ENCODE results near the gene FOXJ2.
A peak's percentile ranks its signal among the peaks of the same experiment; 100 is the strongest.

FOXJ2 gene

GRCh38 chr12:8037947-8038346 is 5.4 kb downstream of the FOXJ2 start:
- Mint-ChIP-seq H3K27me3 (no peaks in the 10 kb centered on the region), H3K9me3 (no peaks in the 10 kb centered on the region), H3K4me3 (peak overlapping the region; percentile 60), H3K36me3 (ENCODE audit: low read depth) (peaks cover 20% of the 10 kb centered on the region), H3K27ac (no peak overlapping the region), H3K4me1 (peaks cover 63% of the 10 kb centered on the region)
- no peak for DNase-seq
- ATAC-seq = no peak

GRCh38 chr12:8038659-8039114 is 6.2 kb downstream of the FOXJ2 start:
- peak; percentile 28 for DNase-seq
- peak overlapping the region; percentile 1 for H3K27ac Mint-ChIP-seq

GRCh38 chr12:8040791-8041190 is 8.3 kb downstream of the FOXJ2 start:
- no peak for DNase-seq
- H3K36me3 Mint-ChIP-seq (ENCODE audit: low read depth) = peaks cover 26% of the 10 kb centered on the region

More at GRCh38 chr12:8038659-8039114, 6.2 kb downstream of the FOXJ2 start:
- peaks cover 20% of the 10 kb centered on the region for H3K36me3 Mint-ChIP-seq (ENCODE audit: low read depth)
- H3K27me3 Mint-ChIP-seq = no peaks in the 10 kb centered on the region
- H3K4me1 Mint-ChIP-seq = peaks cover 59% of the 10 kb centered on the region
- no peaks in the 10 kb centered on the region for H3K9me3 Mint-ChIP-seq
- peak overlapping the region; percentile 60 for H3K4me3 Mint-ChIP-seq
- ATAC-seq = peak; percentile 55

GRCh38 chr12:8045952-8046944 is 13.7 kb downstream of the FOXJ2 start:
- H3K27ac Mint-ChIP-seq = peak overlapping the region; percentile 49
- DNase-seq (peak; percentile 84), ATAC-seq (peak; percentile 52)
- peaks cover 50% of the 10 kb centered on the region for H3K36me3 Mint-ChIP-seq (ENCODE audit: low read depth)
- no peak overlapping the region for H3K4me3 Mint-ChIP-seq
- H3K9me3 Mint-ChIP-seq = no peaks in the 10 kb centered on the region
- no peaks in the 10 kb centered on the region for H3K27me3 Mint-ChIP-seq
- H3K4me1 Mint-ChIP-seq = peaks cover 16% of the 10 kb centered on the region

More at GRCh38 chr12:8040791-8041190, 8.3 kb downstream of the FOXJ2 start:
- no peaks in the 10 kb centered on the region for H3K27me3 Mint-ChIP-seq
- H3K9me3 Mint-ChIP-seq = no peaks in the 10 kb centered on the region
- no peak overlapping the region for H3K27ac Mint-ChIP-seq
- H3K4me3 Mint-ChIP-seq = no peak overlapping the region
- peaks cover 38% of the 10 kb centered on the region for H3K4me1 Mint-ChIP-seq
- ATAC-seq = no peak

GRCh38 chr12:8047842-8048241 is 15.3 kb downstream of the FOXJ2 start:
- Mint-ChIP-seq H3K27me3 (no peaks in the 10 kb centered on the region), H3K27ac (no peak overlapping the region), H3K4me3 (no peak overlapping the region), H3K36me3 (ENCODE audit: low read depth) (peaks cover 52% of the 10 kb centered on the region), H3K9me3 (no peaks in the 10 kb centered on the region), H3K4me1 (peaks cover 14% of the 10 kb centered on the region)
- DNase-seq = no peak
- no peak for ATAC-seq

GRCh38 chr12:8048906-8049305 is 16.4 kb downstream of the FOXJ2 start:
- Mint-ChIP-seq H3K27ac (no peak overlapping the region), H3K4me1 (peaks cover 14% of the 10 kb centered on the region), H3K27me3 (no peaks in the 10 kb centered on the region), H3K36me3 (ENCODE audit: low read depth) (peaks cover 56% of the 10 kb centered on the region), H3K9me3 (no peaks in the 10 kb centered on the region), H3K4me3 (no peak overlapping the region)
- peak; percentile 43 for ATAC-seq
- no peak for DNase-seq

- ATAC-seq (no peak), DNase-seq (no peak)
- Mint-ChIP-seq H3K36me3 (ENCODE audit: low read depth) (peaks cover 53% of the 10 kb centered on the region), H3K4me1 (peaks cover 14% of the 10 kb centered on the region), H3K4me3 (no peak overlapping the region), H3K27me3 (no peaks in the 10 kb centered on the region), H3K27ac (no peak overlapping the region), H3K9me3 (no peaks in the 10 kb centered on the region)
These were observed 18.2 kb downstream of the FOXJ2 start for GRCh38 chr12:8050600-8051250.

GRCh38 chr12:8052679-8053078 is 20.2 kb downstream of the FOXJ2 start:
- Mint-ChIP-seq H3K9me3 (no peaks in the 10 kb centered on the region), H3K27me3 (no peaks in the 10 kb centered on the region), H3K27ac (no peak overlapping the region), H3K36me3 (ENCODE audit: low read depth) (peaks cover 36% of the 10 kb centered on the region), H3K4me3 (no peak overlapping the region), H3K4me1 (peaks cover 17% of the 10 kb centered on the region)
- ATAC-seq = no peak
- DNase-seq = no peak

- no peak for DNase-seq
- Mint-ChIP-seq H3K9me3 (no peaks in the 10 kb centered on the region), H3K36me3 (ENCODE audit: low read depth) (peaks cover 20% of the 10 kb centered on the region), H3K27me3 (no peaks in the 10 kb centered on the region), H3K4me1 (peaks cover 17% of the 10 kb centered on the region), H3K27ac (no peak overlapping the region), H3K4me3 (no peak overlapping the region)
- no peak for ATAC-seq
These were observed 22.3 kb downstream of the FOXJ2 start for GRCh38 chr12:8054816-8055215.

GRCh38 chr12:8057306-8057705 is 24.8 kb downstream of the FOXJ2 start:
- Mint-ChIP-seq H3K36me3 (ENCODE audit: low read depth) (peaks cover 12% of the 10 kb centered on the region), H3K27ac (no peak overlapping the region), H3K9me3 (no peaks in the 10 kb centered on the region), H3K27me3 (no peaks in the 10 kb centered on the region), H3K4me3 (no peak overlapping the region), H3K4me1 (peaks cover 17% of the 10 kb centered on the region)
- DNase-seq (no peak), ATAC-seq (no peak)

- DNase-seq (no peak), ATAC-seq (peak; percentile 90)
- H3K9me3 Mint-ChIP-seq = no peaks in the 10 kb centered on the region
- no peak overlapping the region for H3K27ac Mint-ChIP-seq
- H3K4me1 Mint-ChIP-seq = peaks cover 17% of the 10 kb centered on the region
- H3K36me3 Mint-ChIP-seq (ENCODE audit: low read depth) = peaks cover 8% of the 10 kb centered on the region
- H3K27me3 Mint-ChIP-seq = no peaks in the 10 kb centered on the region
- H3K4me3 Mint-ChIP-seq = no peak overlapping the region
These were observed 25.3 kb downstream of the FOXJ2 start for GRCh38 chr12:8057839-8058238.

GRCh38 chr12:8058506-8058905 is 26.0 kb downstream of the FOXJ2 start:
- DNase-seq (no peak), ATAC-seq (no peak)
- H3K27me3 Mint-ChIP-seq = no peaks in the 10 kb centered on the region
- no peak overlapping the region for H3K4me3 Mint-ChIP-seq
- no peak overlapping the region for H3K27ac Mint-ChIP-seq
- peaks cover 8% of the 10 kb centered on the region for H3K36me3 Mint-ChIP-seq (ENCODE audit: low read depth)
- H3K4me1 Mint-ChIP-seq = peaks cover 17% of the 10 kb centered on the region
- no peaks in the 10 kb centered on the region for H3K9me3 Mint-ChIP-seq

GRCh38 chr12:8064131-8064530 is 31.6 kb downstream of the FOXJ2 start:
- no peak for DNase-seq
- peaks cover 28% of the 10 kb centered on the region for H3K4me1 Mint-ChIP-seq
- H3K27me3 Mint-ChIP-seq = no peaks in the 10 kb centered on the region
- H3K4me3 Mint-ChIP-seq = no peak overlapping the region
- H3K36me3 Mint-ChIP-seq (ENCODE audit: low read depth) = peaks cover 2% of the 10 kb centered on the region
- H3K9me3 Mint-ChIP-seq = no peaks in the 10 kb centered on the region
- no peak overlapping the region for H3K27ac Mint-ChIP-seq
- ATAC-seq = no peak

GRCh38 chr12:8065991-8066594 is 33.6 kb downstream of the FOXJ2 start, which contains the start of gene C3AR1:
TSS of gene C3AR1 (minus strand) at chr12:8066359. CDS start at chr12:8060185, 6,174 bp downstream.
- H3K9me3 Mint-ChIP-seq = no peaks in the 10 kb centered on the region
- H3K27me3 Mint-ChIP-seq = no peaks in the 10 kb centered on the region
- DNase-seq = no peak
- peak within 1 kb of the TSS; percentile 54 for H3K27ac Mint-ChIP-seq
- peaks cover 38% of the 10 kb centered on the region for H3K4me1 Mint-ChIP-seq
- peak; percentile 99 for ATAC-seq
- peak within 1 kb of the TSS; percentile 57 for H3K4me3 Mint-ChIP-seq
- no peaks in the 10 kb centered on the region for H3K36me3 Mint-ChIP-seq (ENCODE audit: low read depth)
